GM19025 (cell line): ENCODE results near the gene ZNF354B.
"Not testable (repeated sequence)": the region's sequence is repeated elsewhere in the genome, so short reads cannot be mapped to it uniquely, and the experiment has no call there.

Experiments
- ATAC-seq: cut with Tn5 transposase; IDR thresholded peaks from one replicate; pipeline ENCODE4 v1.9.1; 2021; ENCODE audit warnings: mild to moderate bottlenecking, low read depth, moderate library complexity; ENCODE audit not compliant: unreplicated experiment

Gene ZNF354B

DNA sequence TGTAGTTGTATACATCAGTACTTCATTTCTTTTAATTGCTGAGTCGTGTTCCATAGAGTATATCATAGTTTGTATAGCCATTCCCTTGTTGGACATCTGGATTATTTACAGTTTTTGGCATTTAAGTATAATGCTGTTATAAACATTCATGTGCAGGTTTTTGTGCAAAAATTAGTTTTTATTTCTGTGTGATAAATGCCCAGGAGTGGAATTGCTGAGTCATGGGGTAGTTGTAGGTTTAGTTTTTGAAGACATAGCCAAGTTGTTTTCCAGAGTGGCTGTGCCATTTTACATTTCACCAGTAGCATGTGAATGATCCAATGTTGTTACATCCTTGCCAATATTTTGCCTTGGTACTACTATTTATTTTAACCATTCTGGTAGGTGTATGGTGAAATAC, 12.5 kb downstream of the ZNF354B start:
- no peak for ATAC-seq

DNA sequence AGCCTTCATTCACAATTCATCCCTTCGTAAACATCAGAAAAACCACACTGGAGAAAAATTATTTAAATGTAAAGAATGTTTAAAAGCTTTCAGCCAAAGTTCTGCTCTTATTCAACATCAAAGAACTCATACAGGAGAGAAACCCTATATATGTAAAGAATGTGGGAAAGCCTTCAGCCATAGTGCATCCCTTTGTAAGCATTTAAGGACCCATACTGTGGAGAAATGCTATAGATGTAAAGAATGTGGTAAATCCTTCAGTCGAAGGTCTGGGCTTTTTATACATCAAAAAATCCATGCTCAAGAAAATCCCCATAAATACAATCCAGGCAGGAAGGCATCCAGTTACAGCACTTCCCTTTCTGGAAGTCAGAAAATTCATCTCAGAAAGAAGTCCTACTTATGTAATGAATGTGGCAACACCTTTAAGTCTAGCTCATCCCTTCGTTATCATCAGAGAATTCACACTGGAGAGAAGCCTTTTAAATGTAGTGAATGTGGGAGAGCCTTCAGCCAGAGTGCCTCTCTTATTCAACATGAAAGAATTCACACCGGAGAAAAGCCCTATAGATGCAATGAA, 23.5 kb downstream of the ZNF354B start:
- not testable (repeated sequence) for ATAC-seq

DNA sequence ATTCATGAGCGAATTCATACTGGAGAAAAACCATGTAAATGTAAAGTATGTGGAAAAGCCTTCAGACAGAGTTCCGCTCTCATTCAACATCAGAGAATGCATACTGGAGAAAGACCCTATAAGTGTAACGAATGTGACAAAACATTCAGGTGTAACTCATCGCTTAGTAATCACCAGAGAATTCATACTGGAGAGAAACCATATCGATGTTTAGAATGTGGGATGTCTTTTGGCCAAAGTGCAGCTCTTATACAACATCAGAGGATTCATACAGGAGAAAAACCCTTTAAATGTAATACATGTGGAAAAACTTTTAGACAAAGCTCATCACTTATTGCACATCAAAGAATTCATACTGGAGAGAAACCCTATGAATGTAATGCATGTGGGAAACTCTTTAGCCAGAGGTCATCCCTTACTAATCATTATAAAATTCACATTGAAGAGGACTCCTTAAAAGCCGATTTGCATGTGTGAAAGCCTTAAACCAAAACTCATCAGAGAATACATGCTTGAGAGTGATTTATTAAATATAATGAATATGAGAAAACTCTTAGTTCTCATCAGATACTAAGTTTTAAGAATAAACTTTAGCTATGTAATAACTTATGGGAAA, 24.2 kb downstream of the ZNF354B start:
- no peak for ATAC-seq

DNA sequence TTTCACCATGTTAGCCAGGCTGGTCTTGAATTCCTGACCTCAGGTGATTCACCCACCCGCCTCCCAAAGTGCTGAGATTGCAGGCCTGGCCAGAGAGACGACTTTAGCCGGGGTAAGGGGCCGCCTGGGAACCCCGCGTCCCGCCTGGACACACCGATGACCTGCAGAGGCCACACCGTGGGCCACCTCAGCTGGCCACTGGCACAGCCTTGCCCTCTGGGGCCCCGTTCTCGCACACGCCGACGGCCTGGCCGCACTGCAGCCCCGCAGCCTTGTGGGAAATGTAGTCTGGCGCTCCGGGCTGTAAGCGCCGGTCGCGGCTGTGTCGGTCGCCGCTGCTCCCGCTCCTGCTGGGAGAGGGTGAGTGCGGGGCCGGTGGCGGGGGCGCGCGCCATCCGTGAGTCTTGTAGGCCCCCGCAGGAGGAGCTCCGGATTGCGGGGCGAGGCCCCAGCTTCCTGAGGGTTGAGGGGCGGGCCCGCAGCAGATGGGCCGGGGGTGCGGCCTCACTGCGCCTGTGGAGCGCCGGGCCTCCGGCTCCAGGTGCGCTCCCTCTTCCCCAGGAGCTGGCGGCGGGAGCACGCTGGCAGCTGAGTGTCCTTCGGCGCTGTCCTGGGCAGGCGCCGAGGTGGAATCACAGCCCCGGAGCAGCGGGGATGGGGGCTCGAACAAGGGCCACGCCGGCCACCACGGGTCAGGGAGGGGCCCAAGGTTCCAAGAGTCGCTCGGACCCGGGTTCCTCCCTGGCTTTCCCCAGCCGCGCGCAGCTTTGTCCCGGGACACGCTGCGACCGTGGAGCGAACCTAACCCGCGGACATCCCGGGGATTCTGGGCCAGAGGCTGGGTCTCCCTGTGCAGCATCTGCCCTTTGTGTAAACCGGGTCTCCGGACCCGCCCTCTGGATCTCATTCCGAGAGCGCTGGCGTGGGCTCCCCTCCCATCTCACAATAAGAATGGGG, 36.1 kb downstream of the ZNF354B start, which contains the start of gene ZFP2:
TSS of gene ZFP2 (plus strand) at position 299 of the 957 bp plus-strand sequence. CDS start 35,401 bp downstream, outside the sequence.
- no peak for ATAC-seq

- ATAC-seq, result no peak
Observed at GRCh38 chr5:178899289-178899688, 39.5 kb downstream of the ZNF354B start.

DNA sequence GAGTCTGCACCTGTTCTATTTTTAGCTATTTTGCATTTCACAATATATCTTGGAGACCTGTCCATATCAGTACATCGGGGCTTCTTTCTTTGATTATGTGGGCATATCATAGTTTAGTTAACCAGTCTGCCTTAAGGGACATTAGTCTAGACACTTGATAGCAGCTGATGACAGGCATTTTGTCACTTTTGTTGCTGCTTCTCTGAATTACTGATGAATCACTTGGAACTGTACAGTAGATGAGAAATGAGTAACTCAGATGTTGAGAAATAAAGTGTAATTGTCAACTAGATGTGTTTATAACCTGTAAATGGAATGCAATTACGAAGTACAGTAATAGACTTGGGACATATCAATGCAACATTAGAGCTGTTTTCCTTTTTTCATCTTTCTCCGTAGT, 43.1 kb downstream of the ZNF354B start:
- no peak for ATAC-seq

DNA sequence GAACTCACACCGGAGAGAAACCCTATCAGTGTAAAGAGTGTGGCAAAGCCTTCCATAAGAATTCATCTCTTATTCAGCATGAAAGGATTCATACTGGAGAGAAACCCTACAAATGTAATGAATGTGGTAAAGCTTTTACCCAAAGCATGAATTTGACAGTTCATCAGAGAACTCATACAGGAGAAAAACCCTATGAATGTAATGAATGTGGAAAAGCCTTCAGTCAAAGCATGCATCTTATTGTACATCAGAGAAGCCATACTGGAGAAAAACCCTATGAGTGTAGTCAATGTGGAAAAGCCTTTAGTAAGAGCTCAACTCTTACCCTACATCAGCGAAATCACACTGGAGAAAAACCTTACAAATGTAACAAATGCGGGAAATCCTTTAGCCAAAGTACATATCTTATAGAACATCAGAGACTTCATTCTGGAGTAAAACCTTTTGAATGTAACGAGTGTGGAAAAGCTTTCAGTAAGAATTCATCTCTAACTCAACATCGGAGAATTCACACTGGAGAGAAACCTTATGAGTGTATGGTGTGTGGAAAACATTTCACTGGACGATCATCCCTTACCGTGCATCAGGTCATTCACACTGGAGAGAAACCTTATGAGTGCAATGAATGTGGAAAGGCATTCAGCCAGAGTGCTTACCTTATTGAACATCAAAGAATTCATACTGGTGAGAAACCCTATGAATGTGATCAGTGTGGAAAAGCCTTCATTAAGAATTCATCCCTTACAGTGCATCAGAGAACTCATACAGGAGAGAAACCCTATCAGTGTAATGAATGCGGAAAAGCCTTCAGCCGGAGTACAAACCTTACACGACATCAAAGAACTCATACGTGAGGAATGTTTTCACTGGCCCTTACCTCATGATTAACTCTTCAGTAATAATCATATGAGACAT, 72.3 kb downstream of the ZNF354B start:
- no peak for ATAC-seq
